ENCODE results near the gene SYT14.
A peak's percentile ranks its signal among the peaks of the same experiment; 100 is the strongest.

Gene SYT14

GRCh38 chr1:210117198-210117597, 179.2 kb downstream of the SYT14 start:
- H3K9ac ChIP-seq (ENCODE audit: insufficient read length): no peak overlapping the region
- no peak for DNase-seq (ENCODE audit: low read depth, low spot score)
- H3K27ac ChIP-seq: no peak overlapping the region
- H3K4me3 ChIP-seq: no peak overlapping the region
- no peak for TF ChIP-seq FOXP2 (optimal IDR thresholded peaks at IDR 0.05; ENCODE audit: control extremely low read depth, extremely low read length, insufficient read depth)
- no peak for TF ChIP-seq POLR2AphosphoS5 (IDR thresholded peaks at IDR 0.05; ENCODE audit: borderline replicate concordance, low read depth, low read length)
- no peak for TF ChIP-seq EZH2 (IDR thresholded peaks at IDR 0.05)
- no peaks in the 10 kb centered on the region for H3K9me3 ChIP-seq (ENCODE audit: low read depth, low read length)
- no peaks in the 10 kb centered on the region for H3K36me3 ChIP-seq (ENCODE audit: insufficient read depth, low read length)

GRCh38 chr1:210117681-210118170, 179.7 kb downstream of the SYT14 start:
- no peaks in the 10 kb centered on the region for H3K9me3 ChIP-seq (ENCODE audit: low read depth, low read length)
- DNase-seq (ENCODE audit: low read depth, low spot score): no peak
- H3K4me3 ChIP-seq: no peak overlapping the region
- TF ChIP-seq POLR2AphosphoS5 (IDR thresholded peaks at IDR 0.05; ENCODE audit: borderline replicate concordance, low read depth, low read length) (no peak), EZH2 (IDR thresholded peaks at IDR 0.05) (no peak), FOXP2 (optimal IDR thresholded peaks at IDR 0.05; ENCODE audit: control extremely low read depth, extremely low read length, insufficient read depth) (no peak)
- no peak overlapping the region for H3K9ac ChIP-seq (ENCODE audit: insufficient read length)
- H3K27ac ChIP-seq: no peak overlapping the region
- H3K36me3 ChIP-seq (ENCODE audit: insufficient read depth, low read length): no peaks in the 10 kb centered on the region

GRCh38 chr1:210123383-210123782, 185.4 kb downstream of the SYT14 start:
- H3K36me3 ChIP-seq (ENCODE audit: insufficient read depth, low read length): no peaks in the 10 kb centered on the region
- H3K27ac ChIP-seq: peak overlapping the region; percentile 89; the same call in 1 of the 2 replicates
- no peak overlapping the region for H3K9ac ChIP-seq (ENCODE audit: insufficient read length)
- no peak for TF ChIP-seq POLR2AphosphoS5 (IDR thresholded peaks at IDR 0.05; ENCODE audit: borderline replicate concordance, low read depth, low read length)
- no peak for TF ChIP-seq EZH2 (IDR thresholded peaks at IDR 0.05)
- TF ChIP-seq FOXP2 (optimal IDR thresholded peaks at IDR 0.05; ENCODE audit: control extremely low read depth, extremely low read length, insufficient read depth): no peak
- peak; percentile 42 for DNase-seq (ENCODE audit: low read depth, low spot score)
- H3K9me3 ChIP-seq (ENCODE audit: low read depth, low read length): no peaks in the 10 kb centered on the region
- peak overlapping the region; percentile 47; the same call in 1 of the 2 replicates for H3K4me3 ChIP-seq

- peak overlapping the region; percentile 47 for H3K4me3 ChIP-seq
- H3K36me3 ChIP-seq (ENCODE audit: insufficient read depth, low read length): no peaks in the 10 kb centered on the region
- H3K27ac ChIP-seq: peak overlapping the region; percentile 89
- no peak overlapping the region for H3K9ac ChIP-seq (ENCODE audit: insufficient read length)
- TF ChIP-seq POLR2AphosphoS5 (IDR thresholded peaks at IDR 0.05; ENCODE audit: borderline replicate concordance, low read depth, low read length) (no peak), EZH2 (IDR thresholded peaks at IDR 0.05) (no peak), FOXP2 (optimal IDR thresholded peaks at IDR 0.05; ENCODE audit: control extremely low read depth, extremely low read length, insufficient read depth) (no peak)
- DNase-seq (ENCODE audit: low read depth, low spot score): peak; percentile 37
- no peaks in the 10 kb centered on the region for H3K9me3 ChIP-seq (ENCODE audit: low read depth, low read length)
Measured at GRCh38 chr1:210123924-210124589, 186.0 kb downstream of the SYT14 start.

- no peaks in the 10 kb centered on the region for H3K36me3 ChIP-seq (ENCODE audit: insufficient read depth, low read length)
- peak overlapping the region; percentile 89 for H3K27ac ChIP-seq
- H3K9me3 ChIP-seq (ENCODE audit: low read depth, low read length): no peaks in the 10 kb centered on the region
- H3K4me3 ChIP-seq: peak overlapping the region; percentile 47
- no peak for TF ChIP-seq EZH2 (IDR thresholded peaks at IDR 0.05)
- no peak for TF ChIP-seq POLR2AphosphoS5 (IDR thresholded peaks at IDR 0.05; ENCODE audit: borderline replicate concordance, low read depth, low read length)
- TF ChIP-seq FOXP2 (optimal IDR thresholded peaks at IDR 0.05; ENCODE audit: control extremely low read depth, extremely low read length, insufficient read depth): no peak
- no peak overlapping the region for H3K9ac ChIP-seq (ENCODE audit: insufficient read length)
- DNase-seq (ENCODE audit: low read depth, low spot score): peak; percentile 26
Measured at GRCh38 chr1:210124736-210125135, 186.7 kb downstream of the SYT14 start.

- Histone ChIP-seq H3K36me3 (ENCODE audit: insufficient read depth, low read length) (no peaks in the 10 kb centered on the region), H3K27ac (peak overlapping the region; percentile 89), H3K9me3 (ENCODE audit: low read depth, low read length) (no peaks in the 10 kb centered on the region), H3K9ac (ENCODE audit: insufficient read length) (no peak overlapping the region), H3K4me3 (peak overlapping the region; percentile 47)
- TF ChIP-seq FOXP2 (optimal IDR thresholded peaks at IDR 0.05; ENCODE audit: control extremely low read depth, extremely low read length, insufficient read depth) (no peak), POLR2AphosphoS5 (IDR thresholded peaks at IDR 0.05; ENCODE audit: borderline replicate concordance, low read depth, low read length) (no peak; the same call in 1 of the 2 replicates), EZH2 (IDR thresholded peaks at IDR 0.05) (no peak)
- DNase-seq (ENCODE audit: low read depth, low spot score): peak; percentile 73
Measured at GRCh38 chr1:210125143-210125542, 187.1 kb downstream of the SYT14 start.

- no peak overlapping the region for H3K9ac ChIP-seq (ENCODE audit: insufficient read length)
- no peaks in the 10 kb centered on the region for H3K36me3 ChIP-seq (ENCODE audit: insufficient read depth, low read length)
- TF ChIP-seq EZH2 (IDR thresholded peaks at IDR 0.05) (no peak), POLR2AphosphoS5 (IDR thresholded peaks at IDR 0.05; ENCODE audit: borderline replicate concordance, low read depth, low read length) (no peak), FOXP2 (optimal IDR thresholded peaks at IDR 0.05; ENCODE audit: control extremely low read depth, extremely low read length, insufficient read depth) (no peak)
- no peak for DNase-seq (ENCODE audit: low read depth, low spot score)
- H3K9me3 ChIP-seq (ENCODE audit: low read depth, low read length): no peaks in the 10 kb centered on the region
- no peak overlapping the region for H3K27ac ChIP-seq
- no peak overlapping the region for H3K4me3 ChIP-seq
Measured at GRCh38 chr1:210129092-210129491, 191.1 kb downstream of the SYT14 start.

GRCh38 chr1:210129759-210130158, 191.7 kb downstream of the SYT14 start:
- Histone ChIP-seq H3K9ac (ENCODE audit: insufficient read length) (no peak overlapping the region), H3K27ac (no peak overlapping the region), H3K4me3 (no peak overlapping the region), H3K9me3 (ENCODE audit: low read depth, low read length) (no peaks in the 10 kb centered on the region), H3K36me3 (ENCODE audit: insufficient read depth, low read length) (no peaks in the 10 kb centered on the region)
- no peak for DNase-seq (ENCODE audit: low read depth, low spot score)
- TF ChIP-seq FOXP2 (optimal IDR thresholded peaks at IDR 0.05; ENCODE audit: control extremely low read depth, extremely low read length, insufficient read depth): no peak
- no peak for TF ChIP-seq POLR2AphosphoS5 (IDR thresholded peaks at IDR 0.05; ENCODE audit: borderline replicate concordance, low read depth, low read length)
- TF ChIP-seq EZH2 (IDR thresholded peaks at IDR 0.05): no peak

Data from SK-N-MC (cell line).